WI38 (cell line): Measurements from ENCODE around the gene EPM2AIP1.
A peak's percentile ranks its signal among the peaks of the same experiment; 100 is the strongest.

ENCODE experiments used
- H3K4me3 ChIP-seq: 2 replicates; pipeline ENCODE4 v1.5.1; 2011; ENCODE audit warnings: low read depth, mild to moderate bottlenecking, control low read depth, low read length
- TF ChIP-seq, protein P1 (sequence below): IDR thresholded peaks from 2 replicates; pipeline ENCODE4 v1.5.1; 2012; ENCODE audit warnings: low read depth, mild to moderate bottlenecking, control low read depth, low read length

Gene EPM2AIP1

DNA sequence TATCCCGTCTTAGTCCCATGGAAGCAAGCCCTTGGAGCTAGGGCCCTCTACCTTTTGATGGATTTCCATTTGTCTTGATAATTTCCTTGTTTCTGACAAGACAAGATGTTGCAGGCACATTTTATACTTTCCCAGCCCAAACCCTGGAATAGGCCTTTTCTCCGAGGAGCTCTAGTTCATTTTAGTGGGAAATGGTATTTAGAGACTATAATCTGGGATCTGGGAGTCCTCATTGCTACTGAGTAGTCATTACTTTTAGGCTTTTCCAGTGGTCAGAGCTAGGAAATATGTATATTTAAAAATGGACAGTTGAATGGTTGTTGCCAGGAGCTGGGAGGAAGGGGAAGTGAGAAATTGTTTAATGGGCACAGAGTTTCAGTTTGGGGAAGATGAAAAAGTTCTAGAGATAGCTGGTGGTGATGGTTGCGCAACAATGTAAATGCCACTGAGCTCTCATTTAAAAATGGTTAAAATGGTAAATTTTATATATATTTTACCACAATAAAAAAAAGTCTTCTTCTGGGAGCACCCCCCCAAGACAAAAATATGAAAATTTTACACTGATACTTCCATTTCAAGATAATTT lies 32.0 kb upstream of the EPM2AIP1 start:
- H3K4me3 ChIP-seq, result no peak overlapping the region
- TF ChIP-seq, protein P1, sequence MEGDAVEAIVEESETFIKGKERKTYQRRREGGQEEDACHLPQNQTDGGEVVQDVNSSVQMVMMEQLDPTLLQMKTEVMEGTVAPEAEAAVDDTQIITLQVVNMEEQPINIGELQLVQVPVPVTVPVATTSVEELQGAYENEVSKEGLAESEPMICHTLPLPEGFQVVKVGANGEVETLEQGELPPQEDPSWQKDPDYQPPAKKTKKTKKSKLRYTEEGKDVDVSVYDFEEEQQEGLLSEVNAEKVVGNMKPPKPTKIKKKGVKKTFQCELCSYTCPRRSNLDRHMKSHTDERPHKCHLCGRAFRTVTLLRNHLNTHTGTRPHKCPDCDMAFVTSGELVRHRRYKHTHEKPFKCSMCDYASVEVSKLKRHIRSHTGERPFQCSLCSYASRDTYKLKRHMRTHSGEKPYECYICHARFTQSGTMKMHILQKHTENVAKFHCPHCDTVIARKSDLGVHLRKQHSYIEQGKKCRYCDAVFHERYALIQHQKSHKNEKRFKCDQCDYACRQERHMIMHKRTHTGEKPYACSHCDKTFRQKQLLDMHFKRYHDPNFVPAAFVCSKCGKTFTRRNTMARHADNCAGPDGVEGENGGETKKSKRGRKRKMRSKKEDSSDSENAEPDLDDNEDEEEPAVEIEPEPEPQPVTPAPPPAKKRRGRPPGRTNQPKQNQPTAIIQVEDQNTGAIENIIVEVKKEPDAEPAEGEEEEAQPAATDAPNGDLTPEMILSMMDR, result no peak

- H3K4me3 ChIP-seq, result no peak overlapping the region
- TF ChIP-seq, protein P1, result peak; percentile 38; the same call in 1 of the 2 replicates
These were observed 31.2 kb upstream of the EPM2AIP1 start for GRCh38 chr3:37024092-37024491.

GRCh38 chr3:37017683-37018082 lies 24.8 kb upstream of the EPM2AIP1 start:
- TF ChIP-seq, protein P1, result no peak
- H3K4me3 ChIP-seq, result no peak overlapping the region

DNA sequence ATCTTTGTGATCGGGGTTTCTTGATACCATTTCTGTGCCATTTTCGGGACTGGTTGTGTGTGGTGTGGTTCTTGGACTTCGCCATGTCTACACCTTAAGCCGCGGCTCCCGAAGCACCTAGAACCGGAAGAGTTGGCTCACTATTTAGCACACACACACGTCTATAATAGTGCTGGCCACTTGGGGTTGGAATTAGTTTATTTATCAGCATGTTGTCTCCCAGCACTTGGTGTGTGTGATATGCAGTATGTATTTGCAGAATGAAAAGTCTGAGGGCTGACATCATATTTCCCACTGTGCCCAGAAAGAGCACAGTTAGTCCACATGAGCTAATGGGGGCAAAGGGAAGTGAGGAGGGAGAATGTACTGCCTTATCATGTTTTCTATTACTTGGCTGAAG lies 24.0 kb upstream of the EPM2AIP1 start:
- H3K4me3 ChIP-seq, result no peak overlapping the region
- TF ChIP-seq, protein P1, result no peak

- H3K4me3 ChIP-seq, result no peak overlapping the region
These were observed 22.7 kb upstream of the EPM2AIP1 start for GRCh38 chr3:37015642-37016041.

GRCh38 chr3:37014620-37015019 lies 21.7 kb upstream of the EPM2AIP1 start:
- no peak overlapping the region for H3K4me3 ChIP-seq
- TF ChIP-seq, protein P1, result no peak

More at GRCh38 chr3:37015642-37016041, 22.7 kb upstream of the EPM2AIP1 start:
- TF ChIP-seq, protein P1, result no peak

GRCh38 chr3:36993326-36994283 lies 674 bp upstream of the EPM2AIP1 start, which contains the start of gene MLH1:
TSS of gene MLH1 (plus strand) at chr3:36993518. CDS start at chr3:36993548, 30 bp downstream.
- TF ChIP-seq, protein P1, result no peak

More at GRCh38 chr3:36993326-36994283, 674 bp upstream of the EPM2AIP1 start, which contains the start of gene MLH1:
- H3K4me3 ChIP-seq, result peak within 1 kb of the TSS; percentile 93
